ENCODE results near the gene MICAL2.

The MICAL2 gene

DNA sequence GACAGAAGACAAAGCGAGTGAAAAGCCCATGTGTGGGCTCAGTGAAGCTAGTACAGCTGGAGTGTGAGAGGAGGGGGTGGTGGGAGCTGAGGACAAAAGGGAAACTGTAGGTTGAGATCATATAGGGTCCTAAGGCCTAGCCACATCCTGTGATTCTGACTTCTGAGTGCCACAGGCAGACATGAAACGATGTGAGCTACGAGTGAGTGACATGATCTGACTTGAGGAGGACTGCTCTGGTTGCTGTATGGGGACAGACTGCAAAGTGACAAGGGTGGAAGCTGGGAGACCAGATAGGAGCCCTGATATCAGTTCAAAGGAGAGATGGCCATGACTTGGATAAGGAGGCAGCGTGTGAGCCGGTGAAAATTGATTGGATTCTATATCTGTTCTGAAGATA is 85.4 kb downstream of the MICAL2 start:
- TF ChIP-seq, protein P1, sequence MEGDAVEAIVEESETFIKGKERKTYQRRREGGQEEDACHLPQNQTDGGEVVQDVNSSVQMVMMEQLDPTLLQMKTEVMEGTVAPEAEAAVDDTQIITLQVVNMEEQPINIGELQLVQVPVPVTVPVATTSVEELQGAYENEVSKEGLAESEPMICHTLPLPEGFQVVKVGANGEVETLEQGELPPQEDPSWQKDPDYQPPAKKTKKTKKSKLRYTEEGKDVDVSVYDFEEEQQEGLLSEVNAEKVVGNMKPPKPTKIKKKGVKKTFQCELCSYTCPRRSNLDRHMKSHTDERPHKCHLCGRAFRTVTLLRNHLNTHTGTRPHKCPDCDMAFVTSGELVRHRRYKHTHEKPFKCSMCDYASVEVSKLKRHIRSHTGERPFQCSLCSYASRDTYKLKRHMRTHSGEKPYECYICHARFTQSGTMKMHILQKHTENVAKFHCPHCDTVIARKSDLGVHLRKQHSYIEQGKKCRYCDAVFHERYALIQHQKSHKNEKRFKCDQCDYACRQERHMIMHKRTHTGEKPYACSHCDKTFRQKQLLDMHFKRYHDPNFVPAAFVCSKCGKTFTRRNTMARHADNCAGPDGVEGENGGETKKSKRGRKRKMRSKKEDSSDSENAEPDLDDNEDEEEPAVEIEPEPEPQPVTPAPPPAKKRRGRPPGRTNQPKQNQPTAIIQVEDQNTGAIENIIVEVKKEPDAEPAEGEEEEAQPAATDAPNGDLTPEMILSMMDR (conservative IDR thresholded peaks at IDR 0.05): no peak
- no peak overlapping the region for H3K27ac ChIP-seq

DNA sequence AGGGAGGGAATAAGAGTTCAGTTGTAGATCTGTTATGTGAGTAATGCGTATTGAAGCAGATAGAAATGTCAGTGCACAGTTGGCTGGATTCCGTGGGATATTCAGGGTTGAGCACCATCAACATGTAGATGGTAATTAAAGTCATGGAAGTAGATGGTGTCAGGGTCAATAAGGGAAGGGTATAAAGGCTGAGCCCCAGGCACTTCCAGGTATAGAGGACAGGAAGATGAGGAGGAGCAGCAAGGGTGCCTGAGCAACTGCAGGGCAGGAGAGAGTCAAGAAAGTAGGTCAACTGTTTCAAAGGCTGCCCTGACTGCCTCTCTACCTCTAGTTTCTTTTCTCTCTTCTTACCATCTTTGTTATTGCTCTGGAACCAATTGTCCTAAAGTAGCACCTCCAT is 85.9 kb downstream of the MICAL2 start:
- H3K27ac ChIP-seq: no peak overlapping the region
- TF ChIP-seq, protein P1 (conservative IDR thresholded peaks at IDR 0.05): no peak

DNA sequence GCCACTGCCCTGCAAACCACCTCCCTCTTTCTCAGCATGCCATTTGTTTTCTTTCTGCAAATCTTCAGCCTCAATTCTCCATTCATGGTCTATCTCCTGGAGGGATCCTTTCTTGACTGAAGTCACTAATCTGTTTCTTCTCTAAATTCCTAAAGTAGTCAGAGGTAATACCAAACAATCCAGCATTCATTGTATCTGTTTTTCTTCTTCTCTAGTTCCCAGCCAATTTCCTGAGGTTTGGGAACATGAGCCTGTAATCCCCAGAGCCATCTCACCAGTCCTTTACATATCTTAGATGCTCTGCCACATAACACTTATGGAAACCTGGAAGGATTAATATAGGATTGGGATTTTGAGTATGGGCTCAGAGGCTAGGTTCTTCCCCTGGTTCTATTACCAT is 86.5 kb downstream of the MICAL2 start:
- H3K27ac ChIP-seq: no peak overlapping the region

DNA sequence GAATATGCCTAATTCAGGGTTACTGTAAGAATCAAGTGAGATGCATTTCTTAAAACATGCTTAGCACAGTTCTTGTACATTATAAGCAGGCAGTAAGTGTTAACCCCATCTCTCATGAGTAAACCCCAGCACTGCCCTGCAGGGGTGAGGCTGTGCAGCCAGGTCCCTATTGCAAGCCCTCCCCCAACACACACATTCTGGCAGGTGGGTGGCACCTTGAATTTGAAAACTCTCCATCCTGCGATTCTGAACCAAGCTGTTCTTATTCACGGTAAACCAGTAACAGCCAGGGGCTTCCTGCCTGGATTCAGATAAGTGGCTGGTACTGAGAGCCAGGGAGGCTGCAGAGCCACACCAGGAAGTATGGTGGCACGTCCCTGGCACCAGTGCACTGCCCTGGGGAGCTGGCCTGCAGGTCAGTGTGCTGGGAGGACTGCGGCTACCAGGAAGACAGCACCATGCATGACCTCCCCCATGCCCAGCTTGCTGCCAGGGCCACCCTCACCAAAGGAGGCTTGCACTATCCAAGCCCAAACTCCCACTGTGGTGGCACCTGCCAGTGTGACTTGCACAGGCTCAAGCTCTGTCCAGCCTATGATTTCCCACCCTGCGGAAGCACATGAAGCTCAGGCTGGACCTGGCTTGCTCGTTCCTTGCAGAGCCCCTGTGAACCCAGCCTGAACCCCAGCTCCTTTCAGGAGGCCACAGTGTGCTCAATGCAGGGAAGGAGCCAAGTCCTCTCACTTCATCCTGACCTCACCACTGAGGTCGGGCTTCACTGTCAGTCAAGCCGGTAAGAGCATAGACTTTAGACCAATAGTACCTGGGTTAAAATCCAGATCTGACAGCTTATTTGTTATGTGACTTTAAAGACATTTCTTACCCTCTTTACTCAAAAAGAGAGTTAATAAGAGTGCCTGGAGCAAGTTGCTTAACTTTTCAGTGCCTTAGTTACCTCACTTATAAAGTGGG is 88.1 kb downstream of the MICAL2 start:
- TF ChIP-seq, protein P1 (conservative IDR thresholded peaks at IDR 0.05): no peak
- no peak overlapping the region for H3K27ac ChIP-seq

More for the DNA sequence above, 86.5 kb downstream of the MICAL2 start:
- TF ChIP-seq, protein P1 (conservative IDR thresholded peaks at IDR 0.05): no peak

DNA sequence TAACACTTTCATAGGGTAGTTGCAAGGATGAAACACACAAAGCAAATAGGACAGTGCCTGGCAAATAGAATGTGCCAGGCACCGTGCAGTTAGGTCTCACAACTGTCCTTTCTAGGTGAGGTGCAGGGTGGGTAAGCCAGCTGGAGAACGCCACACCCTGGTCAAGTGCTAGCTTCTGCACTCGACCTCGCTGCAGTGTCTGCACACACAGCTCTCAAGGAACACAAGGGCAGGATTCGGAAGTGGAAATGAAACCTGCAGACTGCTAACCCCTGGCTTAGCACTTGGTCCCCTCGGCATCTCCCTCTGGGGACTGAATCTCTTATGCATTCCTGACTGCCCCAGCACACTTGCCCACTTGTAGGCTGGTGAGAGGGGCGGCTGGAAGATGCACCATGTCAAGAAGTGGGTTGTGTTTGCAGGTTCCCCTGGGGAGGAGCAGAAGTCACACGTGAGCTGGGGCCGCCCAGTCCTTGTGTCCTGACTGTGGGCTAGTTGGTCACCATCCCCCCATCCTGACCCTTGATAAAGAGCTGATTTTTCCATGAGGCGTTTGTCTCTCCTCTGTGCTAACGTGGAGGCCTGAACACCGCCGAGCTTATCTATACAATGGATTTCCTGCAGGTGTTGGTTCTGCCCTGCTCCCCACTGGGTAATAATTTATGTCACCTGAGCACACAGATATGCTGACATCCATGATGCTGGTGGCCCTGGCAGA is 89.0 kb downstream of the MICAL2 start:
- TF ChIP-seq, protein P1 (conservative IDR thresholded peaks at IDR 0.05): no peak
- peak overlapping the region; percentile 44; the same call in 1 of the 2 replicates for H3K27ac ChIP-seq

DNA sequence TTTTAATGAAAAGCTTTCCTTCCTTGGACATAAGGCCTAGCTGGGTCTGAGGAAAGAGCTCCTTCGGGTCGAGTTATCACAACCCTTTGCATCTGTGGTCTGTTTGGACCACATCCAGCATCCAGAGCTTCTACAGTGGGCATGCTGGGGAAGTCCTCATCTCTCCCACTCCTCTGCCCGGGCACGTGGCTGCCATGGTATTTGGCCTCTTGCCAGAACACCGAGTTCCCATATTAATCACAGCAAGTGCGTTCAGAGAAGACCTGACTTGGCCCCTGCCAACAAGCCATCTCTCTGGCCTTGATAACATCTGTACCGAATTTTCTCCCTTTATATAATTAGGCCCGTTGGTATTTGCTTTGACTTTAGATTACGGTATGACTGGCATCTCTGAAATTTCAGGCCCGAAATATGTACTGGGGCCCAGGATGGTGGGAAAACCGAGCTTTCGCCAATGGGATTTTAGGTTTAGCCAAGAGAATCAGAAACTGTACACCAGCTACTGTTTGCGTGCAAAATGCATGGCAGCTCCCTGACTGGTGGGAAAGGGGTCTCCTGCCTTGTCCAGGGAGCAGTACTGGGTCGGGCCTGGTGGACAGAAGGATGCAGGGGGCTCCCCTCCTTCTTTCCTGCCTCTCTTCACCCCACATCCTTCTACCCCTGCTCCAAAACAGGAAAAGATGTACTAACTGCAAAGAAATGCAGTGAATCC is 90.0 kb downstream of the MICAL2 start:
- peak overlapping the region; percentile 44 for H3K27ac ChIP-seq
- TF ChIP-seq, protein P1 (conservative IDR thresholded peaks at IDR 0.05): no peak

All from VCaP (cell line).